Measurements from ENCODE around the gene ITIH5.
A peak's percentile ranks its signal among the peaks of the same experiment; 100 is the strongest.

ITIH5 gene

DNA sequence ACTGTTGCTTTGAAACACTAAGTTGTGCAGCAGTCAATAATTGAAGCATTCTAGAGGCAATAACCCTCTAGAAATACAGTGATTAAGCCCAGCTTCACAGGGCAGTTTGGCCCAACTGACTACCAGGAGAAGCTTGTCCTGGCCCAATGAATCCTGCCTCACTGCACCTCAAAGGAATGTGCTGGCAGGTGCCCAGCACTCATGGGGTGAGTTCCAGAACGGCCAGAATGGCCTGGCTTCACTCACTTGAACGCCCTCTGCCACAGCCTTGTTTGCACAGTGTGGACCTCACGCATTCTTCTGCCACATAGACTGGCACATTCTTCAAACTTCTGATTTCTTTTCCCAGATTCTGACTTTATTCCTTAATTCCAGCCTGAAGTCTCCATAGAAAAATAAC is 29.8 kb upstream of the ITIH5 start:
- TF ChIP-seq, protein P1, sequence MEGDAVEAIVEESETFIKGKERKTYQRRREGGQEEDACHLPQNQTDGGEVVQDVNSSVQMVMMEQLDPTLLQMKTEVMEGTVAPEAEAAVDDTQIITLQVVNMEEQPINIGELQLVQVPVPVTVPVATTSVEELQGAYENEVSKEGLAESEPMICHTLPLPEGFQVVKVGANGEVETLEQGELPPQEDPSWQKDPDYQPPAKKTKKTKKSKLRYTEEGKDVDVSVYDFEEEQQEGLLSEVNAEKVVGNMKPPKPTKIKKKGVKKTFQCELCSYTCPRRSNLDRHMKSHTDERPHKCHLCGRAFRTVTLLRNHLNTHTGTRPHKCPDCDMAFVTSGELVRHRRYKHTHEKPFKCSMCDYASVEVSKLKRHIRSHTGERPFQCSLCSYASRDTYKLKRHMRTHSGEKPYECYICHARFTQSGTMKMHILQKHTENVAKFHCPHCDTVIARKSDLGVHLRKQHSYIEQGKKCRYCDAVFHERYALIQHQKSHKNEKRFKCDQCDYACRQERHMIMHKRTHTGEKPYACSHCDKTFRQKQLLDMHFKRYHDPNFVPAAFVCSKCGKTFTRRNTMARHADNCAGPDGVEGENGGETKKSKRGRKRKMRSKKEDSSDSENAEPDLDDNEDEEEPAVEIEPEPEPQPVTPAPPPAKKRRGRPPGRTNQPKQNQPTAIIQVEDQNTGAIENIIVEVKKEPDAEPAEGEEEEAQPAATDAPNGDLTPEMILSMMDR (IDR thresholded peaks at IDR 0.05), result no peak

DNA sequence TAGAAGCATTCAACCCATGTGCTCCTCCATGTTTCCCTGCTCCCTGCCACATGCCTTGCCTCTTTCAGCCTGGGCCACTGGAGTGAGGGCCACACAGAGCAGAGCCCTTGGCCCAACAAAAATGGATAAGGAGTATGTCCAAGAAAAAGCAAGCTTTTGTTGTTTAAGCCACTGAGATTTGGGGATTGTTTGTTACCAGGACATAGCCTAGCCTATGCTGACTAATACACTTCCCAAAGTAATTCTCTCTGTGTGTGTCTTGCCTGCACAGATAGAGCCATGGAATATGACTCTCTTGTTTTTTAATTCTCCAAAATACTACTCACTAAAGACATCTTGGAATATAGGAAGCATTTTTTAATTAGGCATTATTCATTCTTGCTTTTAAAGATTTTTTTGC is 22.8 kb upstream of the ITIH5 start:
- TF ChIP-seq, protein P1 (IDR thresholded peaks at IDR 0.05), result no peak

- TF ChIP-seq, protein P1 (IDR thresholded peaks at IDR 0.05), result peak; percentile 98
These were observed 20.6 kb upstream of the ITIH5 start for GRCh38 chr10:7687228-7687907.

DNA sequence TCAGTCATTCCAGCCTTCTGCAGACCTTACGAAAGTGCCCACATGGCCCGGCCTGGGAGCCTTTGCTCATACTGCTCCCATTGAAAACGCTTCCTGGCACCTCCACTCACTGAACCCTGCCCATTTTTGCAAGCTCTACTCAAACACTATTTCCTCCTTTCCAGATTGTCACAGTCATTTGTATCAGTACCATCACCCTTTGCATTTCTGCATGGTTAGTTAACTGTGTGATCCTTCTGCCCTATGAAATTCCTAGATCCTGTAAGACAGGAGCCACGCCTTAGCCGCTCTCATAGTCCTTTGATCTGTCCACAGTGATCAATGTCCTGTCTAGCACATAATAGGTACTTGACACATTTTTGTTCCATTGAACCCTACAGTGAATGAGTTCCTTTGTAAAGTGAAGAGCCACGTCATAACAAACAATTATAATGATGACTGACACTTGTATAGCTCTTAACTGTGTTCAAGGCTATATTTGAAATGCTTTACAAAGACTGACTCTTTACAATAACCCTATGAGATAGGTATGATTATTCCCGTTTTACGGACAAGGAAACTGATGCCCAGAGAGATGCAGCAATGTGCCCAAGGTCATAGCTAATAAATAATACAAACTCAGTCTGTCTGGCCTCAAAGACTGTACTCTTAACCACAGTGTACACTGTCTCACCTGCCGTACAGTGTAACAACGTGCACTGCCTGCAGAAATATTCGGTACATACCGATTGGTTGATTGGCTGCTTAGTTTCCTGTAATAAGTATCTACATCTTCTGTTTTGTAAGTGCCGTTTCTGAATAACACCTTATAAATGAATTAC is 19.8 kb upstream of the ITIH5 start:
- TF ChIP-seq, protein P1 (IDR thresholded peaks at IDR 0.05), result no peak

DNA sequence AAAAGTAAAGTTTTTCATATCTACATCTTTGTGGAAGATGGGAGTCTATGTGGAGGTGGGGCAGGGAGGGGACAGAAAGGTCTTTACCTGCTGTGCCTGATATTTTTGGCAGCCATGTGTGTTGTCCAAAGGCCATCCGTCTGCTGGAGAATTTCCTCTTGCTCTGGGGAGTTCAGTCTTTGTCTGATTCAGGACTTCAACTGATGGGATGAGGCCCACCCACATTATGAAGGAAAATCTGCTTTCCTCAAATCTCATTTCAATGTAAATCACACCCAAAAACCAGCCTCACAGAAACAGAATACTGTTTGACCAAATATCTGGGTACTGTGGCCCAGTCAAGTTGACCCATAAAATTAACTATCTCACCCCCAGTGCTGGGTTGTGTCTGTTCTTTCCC is 12.5 kb upstream of the ITIH5 start:
- TF ChIP-seq, protein P1 (IDR thresholded peaks at IDR 0.05), result no peak

GRCh38 chr10:7672341-7673134 is 5.8 kb upstream of the ITIH5 start:
- TF ChIP-seq, protein P1 (IDR thresholded peaks at IDR 0.05), result no peak

GRCh38 chr10:7670157-7670556 is 3.4 kb upstream of the ITIH5 start:
- TF ChIP-seq, protein P1 (IDR thresholded peaks at IDR 0.05), result no peak

Measured in LNCAP (cell line).